Ishikawa (cell line): ENCODE measurements around the gene UBAP2L.

ENCODE experiments used
- EP300 ChIP-seq: IDR thresholded peaks from 2 replicates; pipeline ENCODE4 v1.6.1; 2012; ENCODE audit warnings: borderline replicate concordance
- TEAD4 ChIP-seq: IDR thresholded peaks from 2 replicates; pipeline ENCODE4 v1.6.1; 2012

- no peak for TF ChIP-seq EP300
- no peak for TF ChIP-seq TEAD4
These were observed 35.9 kb downstream of the UBAP2L start for GRCh38 chr1:154256686-154257085.
